Measurements from ENCODE around the gene GATAD2A.
A peak's percentile ranks its signal among the peaks of the same experiment; 100 is the strongest.
"Not testable (repeated sequence)": the region's sequence is repeated elsewhere in the genome, so short reads cannot be mapped to it uniquely, and the experiment has no call there.

GATAD2A gene, protein sequence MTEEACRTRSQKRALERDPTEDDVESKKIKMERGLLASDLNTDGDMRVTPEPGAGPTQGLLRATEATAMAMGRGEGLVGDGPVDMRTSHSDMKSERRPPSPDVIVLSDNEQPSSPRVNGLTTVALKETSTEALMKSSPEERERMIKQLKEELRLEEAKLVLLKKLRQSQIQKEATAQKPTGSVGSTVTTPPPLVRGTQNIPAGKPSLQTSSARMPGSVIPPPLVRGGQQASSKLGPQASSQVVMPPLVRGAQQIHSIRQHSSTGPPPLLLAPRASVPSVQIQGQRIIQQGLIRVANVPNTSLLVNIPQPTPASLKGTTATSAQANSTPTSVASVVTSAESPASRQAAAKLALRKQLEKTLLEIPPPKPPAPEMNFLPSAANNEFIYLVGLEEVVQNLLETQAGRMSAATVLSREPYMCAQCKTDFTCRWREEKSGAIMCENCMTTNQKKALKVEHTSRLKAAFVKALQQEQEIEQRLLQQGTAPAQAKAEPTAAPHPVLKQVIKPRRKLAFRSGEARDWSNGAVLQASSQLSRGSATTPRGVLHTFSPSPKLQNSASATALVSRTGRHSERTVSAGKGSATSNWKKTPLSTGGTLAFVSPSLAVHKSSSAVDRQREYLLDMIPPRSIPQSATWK

DNA sequence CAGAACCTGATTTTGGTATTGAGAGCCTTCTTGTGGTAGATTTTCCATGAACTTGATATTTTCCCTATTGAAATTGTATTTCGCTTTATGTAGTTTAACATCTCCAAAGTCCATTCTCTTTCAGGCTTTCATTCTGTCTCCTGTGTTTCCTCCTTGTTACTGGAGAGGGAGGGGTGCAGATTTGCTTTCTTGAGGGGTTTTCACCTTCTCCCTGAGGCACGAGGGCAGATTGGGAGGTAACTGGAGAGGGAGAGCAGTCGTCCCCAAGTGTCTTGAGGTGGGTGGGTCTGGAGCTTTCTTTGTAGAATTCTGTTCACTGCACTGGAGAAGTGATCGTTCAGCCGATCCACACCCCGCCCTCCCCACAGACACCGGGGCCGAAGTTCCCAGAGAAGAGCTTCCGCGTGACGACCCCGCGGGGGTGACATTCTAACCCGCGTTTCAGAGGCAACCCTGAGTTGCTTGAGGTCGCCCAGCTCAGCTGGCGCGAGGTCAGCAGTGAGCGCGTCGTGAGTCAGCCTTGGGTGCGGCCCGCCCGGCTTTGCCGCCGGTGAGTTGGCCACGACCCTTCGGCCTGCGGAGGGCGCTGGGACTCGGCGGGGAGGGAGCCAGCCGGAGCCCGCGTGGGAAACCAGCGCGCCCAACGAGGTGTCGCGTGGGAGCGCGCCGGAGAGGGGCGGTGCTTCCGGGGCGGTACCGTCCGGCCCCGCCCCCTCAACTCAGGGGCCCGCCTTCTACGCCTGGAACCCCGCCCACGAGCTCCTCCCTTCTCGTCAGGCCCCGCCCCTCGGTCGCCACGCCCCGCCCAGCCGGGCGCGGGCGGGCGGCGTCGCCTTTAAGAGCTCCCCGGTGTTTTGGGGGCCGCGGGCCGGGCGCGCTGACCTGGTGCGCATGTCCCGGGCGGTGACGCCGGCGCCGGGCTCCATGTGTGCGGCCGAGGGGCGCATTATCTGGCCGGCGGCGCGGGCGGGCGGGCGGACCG is at the start of gene GATAD2A:
Gene GATAD2A, plus strand, starts transcription at position 797 of the 982 bp plus-strand sequence. CDS start 59,671 bp downstream, outside the sequence.
- peak; percentile 97 for DNase-seq

DNA sequence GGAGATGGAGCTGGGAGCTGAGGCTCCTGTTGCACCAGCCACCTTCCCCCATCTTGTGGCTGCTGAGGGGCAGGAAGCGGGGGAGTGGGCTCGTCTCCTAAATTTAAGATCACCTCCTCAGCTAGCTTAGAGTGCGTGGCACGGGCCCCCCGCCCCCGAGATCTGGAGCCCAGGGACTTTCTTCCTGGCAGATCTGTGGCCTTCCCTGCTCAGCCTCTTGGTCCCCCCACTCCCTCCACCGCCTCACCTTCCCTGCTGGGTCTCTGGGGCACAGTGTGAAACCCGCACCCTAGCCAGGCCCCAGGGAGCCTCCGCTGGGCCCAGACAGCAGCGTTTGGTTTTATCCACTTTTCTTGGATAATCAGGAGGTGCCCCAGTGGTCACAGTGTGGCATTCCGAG is 49.0 kb upstream of the GATAD2A start:
- no peak for DNase-seq

DNA sequence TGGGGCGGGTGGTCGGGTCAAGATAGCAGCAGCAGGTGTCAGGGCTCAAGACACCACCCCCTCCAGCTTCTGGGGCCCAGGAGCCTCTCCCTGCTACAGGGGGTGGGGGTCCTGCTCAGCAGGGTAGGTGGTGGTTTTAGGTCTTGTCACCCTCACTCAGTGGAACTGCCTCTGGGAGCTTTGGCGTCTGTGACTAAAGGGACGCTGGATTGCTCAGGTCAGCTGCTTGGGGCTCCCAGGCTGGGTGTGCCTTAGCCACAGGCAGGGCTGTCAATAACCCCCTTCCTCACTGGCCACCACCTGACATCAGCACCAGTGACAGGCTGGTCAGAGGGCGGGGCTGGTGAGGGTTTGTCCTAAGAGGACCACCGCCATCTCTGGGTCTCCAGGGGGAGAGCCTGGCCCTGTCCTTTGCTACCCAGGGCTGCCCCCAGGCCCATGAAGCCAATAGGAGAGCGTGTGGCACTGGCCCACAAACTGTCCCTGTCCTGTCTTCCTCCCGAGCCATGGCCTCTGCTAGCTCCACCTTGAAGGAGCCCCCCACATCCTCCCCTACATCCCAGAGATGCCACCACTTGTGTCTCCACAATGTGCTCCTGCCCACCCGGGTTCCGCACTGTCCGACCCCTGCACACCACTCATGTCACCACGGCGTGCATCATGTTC is 48.4 kb upstream of the GATAD2A start:
- no peak for DNase-seq

DNA sequence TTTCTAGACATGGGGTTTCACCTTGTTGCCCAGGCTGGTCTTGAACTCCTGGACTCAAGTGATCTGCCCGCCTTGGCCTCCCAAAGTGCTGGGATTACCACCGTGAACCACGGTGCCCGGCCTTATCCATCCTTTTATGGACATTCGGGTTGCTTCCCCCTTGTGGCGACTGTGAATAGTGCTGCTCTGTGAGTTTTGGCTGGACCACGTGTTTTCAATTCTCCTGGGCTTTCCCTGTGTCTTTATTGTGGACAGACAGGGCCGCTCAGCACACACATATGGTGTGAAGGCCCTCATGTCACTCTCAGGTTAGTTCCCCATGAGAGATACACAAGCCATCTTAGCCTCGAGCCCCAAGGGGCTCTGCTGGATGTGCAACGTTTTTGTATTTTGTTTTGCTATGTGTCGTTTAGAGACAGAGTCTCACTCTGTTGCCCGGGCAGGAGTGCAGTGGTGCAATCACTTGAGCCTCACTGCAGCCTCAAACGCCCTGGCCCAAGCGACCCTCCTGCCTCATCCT is 44.3 kb upstream of the GATAD2A start:
- peak; percentile 94 for DNase-seq

DNA sequence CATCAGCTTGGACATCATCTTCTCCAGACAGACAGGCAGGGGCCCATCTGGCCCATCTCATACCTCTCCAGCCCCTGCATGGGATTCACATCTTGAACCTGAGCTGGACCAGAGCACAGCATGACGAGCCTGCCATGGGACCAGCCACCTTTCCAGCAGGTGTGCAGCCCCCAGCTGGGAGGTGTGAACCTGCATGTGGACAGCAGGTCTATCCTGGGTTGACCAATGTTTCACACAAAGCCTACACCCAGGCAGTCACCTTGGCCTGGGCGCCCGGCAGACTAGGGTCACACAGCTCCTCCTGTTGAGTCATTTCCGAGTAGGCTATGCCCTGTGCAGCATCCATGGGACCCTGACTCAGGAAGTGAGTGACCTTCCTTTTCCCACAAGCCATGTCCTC is 43.4 kb upstream of the GATAD2A start:
- DNase-seq, result no peak

DNA sequence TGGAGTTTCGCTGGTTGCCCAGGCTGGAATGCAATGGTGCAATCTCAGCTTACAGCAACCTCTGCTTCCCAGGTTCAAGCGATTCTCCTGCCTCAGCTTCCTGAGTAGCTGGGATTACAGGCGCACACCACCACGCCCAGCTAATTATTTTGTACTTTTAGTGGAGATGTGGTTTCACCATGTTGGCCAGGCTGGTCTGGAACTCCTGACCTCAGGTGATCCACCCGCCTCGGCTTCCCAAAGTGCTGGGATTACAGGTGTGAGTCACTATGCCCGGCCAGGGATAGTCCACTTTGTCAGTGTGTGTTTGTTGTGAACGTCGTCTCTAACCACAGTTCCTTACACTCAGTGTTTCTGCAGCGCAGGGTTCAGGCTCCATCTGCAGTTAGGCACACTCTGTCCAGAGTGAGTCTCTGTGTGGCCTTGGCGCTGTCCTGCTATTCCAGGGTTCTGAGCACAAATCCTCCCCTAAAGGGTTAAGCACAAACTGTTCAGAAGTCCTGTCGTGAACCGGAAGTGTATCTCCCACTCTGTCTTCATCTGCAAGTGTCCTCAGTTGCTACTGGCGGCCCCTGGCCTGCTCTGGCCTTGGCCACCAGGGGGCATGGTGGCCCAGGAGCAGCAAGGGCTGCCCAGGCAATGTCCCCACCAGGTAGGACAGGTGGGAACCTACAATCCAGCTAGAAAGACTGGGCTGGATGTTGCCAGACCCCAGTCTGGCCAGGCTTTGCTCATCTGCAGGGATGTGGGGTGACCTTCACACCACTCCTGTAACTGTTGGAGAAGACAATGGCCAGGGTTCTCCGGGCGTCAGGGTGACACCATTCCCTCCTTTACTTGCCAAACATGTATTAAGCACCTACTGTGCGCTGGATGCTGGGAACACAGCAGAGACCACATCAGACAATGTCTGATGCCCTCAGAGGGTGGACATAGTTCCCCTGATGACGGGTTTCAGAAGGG is 38.8 kb upstream of the GATAD2A start:
- DNase-seq, result peak; percentile 90

DNA sequence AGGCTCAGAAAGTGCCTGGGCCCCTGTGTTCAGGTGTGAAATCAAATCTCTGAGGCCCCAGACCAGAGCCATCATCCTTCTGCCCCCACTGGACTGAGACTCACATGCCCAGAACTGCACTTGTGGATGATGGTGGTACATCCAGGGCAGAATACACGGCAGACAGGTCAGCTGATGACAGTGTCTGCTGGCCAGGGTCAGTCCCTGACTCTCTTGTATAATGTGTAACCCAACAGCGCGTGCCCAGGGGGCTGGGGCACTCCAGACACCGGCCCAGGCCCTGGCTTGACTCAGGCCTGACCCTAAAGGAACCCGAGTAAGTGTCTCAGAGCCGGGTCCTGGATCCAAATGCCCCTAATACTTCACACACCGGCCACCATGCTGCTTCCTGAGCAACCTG is 37.4 kb upstream of the GATAD2A start:
- no peak for DNase-seq

DNA sequence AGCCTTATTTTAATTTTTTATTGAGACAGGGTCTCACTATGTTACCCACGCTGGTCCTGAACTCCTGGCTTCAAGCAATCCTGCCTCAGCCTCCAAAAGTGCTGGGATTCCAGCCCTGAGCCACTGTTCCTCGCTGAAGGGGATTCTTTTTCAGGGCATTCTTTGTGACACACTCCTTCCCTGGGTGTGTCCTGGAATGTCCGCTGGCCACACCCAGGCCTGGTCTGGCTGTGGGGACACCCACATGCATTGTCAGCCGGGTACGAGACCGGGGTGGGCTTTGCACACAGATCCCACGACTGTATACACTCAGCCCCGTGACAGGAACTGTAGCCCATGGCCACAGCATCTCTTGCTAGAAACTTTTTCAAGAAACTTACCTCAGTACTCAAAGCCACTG is 34.4 kb upstream of the GATAD2A start:
- DNase-seq, result no peak

DNA sequence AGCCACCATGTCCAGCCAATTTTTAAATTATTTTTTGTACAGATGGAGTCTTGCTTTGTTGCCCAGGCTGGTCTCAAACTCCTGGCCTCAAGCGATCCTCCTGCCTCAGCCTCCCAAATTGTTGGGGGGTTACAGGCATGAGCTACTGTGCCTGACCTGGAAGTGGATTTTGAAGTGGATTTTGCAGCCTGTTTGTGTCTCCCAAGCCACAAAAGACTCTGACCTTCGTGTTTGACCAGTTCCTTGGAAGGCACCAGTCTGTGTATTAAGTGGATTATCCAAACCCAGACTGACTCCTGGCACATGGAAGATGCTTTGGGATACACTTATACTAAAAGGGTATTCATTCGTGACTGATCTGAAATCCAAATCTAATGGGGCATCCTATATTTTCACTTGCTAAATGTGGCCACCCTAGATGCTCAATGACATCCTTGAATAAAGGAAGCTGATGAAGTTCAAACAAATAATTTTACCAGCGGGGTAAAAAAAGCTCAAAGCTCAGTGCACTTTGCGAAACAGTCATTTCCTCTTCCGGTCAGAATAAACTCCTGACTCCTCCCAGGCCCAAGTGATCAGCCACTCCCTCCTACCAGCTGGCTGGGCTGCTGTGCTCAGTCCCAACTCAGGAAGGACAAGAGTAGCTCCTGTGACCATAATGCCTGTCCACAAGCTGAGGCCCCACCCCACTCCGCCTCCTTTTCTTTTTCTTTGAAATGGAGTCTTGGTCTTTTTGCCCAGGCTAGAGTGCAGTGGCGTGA is 32.6 kb upstream of the GATAD2A start:
- DNase-seq, result peak; percentile 72

DNA sequence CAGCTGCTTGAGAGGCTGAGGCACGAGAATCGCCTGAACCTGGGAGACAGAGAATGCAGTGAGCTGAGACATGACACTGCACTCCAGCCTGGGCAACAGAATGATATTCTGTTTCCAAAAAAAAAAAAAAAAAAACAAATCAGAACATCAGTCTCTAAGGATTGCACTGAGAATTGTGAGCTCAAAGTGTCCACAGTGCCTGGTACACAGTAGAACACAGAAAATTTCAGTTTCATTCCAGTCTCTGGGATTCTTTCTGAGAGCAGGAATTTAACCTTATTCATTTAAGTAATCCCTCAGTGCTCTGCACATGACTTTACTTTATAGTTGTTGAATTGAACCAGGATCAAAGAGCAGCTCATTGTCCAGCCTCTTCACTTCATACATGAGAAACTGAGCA is 25.9 kb upstream of the GATAD2A start:
- no peak for DNase-seq

DNA sequence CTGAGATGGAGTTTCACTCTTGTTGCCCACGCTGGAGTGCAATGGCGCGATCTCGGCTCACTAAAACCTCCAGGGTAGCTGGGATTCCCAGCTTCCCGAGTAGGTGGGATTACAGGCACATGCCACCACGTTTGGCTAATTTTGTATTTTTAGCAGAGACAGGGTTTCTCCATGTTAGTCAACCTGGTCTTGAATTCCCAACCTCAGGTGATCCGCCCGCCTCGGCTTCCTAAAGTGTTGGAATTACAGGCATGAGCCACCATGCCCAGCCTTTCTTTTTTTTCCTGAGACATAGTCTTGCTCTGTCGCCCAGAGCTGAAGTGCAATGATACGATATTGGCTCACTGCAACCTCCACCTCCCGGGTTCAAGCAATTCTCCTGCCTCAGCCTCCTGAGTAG is 25.2 kb upstream of the GATAD2A start:
- not testable (repeated sequence) for DNase-seq

DNA sequence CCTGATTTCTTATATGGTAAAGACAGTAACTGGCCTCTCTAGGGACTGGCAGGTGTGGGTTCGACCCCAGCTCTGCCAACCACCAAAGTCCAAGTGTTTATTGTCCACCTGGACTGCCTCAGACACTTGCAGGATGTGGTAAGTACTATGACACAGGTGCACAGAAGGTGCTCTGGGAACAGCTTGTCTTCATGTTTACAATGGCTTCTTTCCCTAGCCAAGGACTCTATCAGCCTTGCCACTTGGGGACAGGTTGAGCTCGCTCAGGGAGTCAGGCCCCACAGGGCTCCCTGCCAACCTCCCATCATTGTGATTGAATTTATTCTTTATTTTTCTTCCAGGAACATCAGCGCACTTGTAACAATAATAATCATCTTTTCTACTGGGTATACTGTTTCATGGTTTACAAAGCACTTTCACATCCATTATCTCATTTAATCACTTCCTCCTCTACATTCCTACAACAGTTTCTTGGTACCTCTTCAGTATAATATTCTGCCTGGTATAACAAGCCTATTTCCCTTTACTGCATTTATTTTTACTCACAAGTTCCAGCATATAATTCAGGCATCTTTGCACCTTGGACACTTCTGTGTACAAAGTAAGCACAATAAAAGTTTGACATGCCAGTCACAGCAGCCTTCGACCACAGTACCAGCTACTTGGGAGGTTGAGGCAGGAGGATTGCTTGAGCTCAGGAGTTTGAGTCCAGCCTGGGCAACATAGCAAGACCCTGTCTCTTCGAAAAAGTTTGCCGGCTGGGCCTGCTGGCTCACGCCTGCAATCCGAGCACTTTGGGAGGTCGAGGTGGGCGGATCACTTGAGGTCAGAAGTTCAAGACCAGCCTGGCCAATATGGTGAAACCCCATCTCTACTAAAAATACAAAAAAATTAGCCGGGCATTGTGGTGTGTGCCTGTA is 24.2 kb upstream of the GATAD2A start:
- DNase-seq, result peak; percentile 61

DNA sequence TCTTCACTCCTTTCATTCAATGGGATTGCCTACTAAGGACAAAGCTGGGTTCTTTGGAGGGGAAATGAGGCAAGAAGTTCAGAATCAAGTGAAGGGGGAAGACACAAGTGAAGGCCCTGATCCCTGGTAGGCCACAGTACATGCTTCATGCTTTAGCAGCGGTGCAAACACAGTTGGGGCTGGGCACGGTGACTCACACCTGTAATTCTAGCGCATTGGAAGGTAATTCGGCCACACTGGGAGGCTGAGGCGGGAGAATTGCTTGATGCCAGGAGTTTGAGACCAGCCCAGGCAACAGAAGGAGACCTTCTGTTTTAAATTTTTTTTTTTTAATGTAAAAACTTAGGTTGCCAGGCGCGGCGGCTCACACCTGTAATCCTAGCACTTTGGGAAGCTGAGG is 23.4 kb upstream of the GATAD2A start:
- DNase-seq, result peak; percentile 58

DNA sequence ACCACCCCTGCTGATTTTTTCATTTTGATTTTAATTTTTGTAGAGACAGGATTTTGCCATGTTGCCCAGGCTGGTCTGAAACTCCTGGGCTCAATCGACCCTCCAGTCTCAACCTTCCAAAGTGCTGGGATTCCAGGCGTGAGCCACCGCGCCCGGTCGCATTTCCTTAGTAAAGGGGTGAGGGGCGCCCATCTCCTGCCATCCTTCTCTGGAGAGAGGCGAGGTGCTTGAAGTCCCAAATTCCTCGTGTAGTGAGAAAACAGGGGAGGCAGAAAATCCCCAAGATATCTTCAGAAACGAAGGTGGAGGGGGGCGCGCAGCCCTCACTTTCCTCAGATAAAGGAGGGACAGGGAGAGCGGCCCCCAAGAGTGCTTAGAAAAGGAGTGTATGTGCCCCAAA is 21.0 kb upstream of the GATAD2A start:
- no peak for DNase-seq

DNA sequence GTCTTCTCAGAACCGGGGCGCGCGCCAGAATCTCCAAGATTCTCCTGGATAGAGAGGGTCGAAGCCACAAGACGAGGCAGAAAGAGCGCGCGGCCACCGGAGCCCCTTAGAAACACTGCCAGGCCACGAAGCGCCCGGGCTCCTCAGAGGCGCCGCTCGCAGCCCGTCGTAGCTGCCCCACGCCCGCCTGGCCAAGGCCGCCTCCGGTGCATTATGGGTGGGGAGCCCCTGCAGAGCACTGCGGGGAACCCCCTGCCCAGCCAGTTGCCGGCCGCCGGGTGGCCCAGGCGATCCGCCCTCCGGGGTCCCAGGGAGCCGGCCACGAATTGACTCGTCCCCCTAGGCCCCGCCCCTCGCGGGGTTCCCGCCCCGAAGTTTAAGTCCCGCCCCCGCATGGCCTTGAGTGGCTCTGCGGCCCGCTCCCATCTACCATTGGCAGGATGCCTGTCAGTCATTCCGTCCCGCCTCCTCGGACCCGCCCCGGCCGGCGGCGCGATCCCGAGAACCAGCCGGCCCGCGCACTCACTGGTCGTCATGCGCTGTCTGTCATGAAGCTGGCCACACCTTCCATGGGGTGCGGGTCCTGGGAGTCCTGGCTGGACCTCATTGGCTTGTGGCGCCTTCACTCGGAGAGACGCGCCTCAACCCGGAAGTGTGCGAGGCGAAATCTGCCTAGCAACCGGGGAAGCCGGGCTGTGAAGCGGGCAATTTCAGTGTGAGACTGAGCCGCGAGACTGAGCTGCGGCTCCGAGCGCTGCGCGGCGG is 20.2 kb upstream of the GATAD2A start:
- peak; percentile 100 for DNase-seq

DNA sequence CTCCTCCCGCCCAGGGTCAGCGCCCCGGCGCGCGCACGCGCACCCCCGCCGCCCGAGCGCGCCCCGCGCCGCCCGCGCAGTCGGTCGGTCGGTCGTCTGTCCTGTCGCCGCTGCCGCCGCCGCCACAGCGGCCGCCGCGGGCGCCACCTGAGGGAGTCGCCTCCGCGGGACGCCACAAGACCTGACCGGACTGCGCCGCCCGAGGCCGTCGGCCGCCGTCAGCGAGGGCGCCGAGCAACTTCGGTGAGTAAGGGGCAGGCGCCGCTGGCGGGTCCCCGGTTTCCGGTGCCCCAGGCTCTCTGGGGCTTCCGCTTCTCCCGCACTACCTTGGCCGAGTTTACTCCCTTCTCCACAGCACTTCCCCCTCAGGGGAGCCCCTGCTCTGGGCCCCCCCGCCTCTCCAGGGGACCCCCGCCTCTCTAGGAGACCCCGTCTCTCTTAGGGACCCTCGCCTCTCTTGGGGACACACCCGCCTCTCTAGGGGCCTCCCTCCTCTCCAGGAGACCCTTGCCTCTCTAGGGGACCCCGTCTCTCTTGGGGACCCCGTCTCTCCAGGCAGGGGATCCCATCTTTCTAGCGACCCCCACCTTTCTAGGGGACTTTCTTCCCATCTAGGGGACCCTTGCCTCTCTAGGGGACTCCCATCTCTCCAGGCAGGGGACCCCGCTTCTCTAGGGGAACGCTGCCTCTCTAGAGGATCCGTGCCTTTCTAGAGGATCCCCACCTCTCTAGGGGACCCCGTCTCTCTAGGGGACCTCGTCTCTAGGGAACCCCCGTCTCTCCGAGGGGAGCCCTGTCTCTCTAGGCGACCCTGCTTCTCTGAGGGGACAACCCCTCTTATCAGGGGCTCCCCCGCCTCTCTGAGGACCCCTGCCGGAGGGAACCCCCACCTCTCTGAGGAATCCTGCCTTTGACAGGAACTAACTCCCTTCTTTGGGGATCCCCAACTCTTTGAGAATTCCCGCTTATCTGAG is 19.3 kb upstream of the GATAD2A start:
- peak; percentile 89 for DNase-seq

DNA sequence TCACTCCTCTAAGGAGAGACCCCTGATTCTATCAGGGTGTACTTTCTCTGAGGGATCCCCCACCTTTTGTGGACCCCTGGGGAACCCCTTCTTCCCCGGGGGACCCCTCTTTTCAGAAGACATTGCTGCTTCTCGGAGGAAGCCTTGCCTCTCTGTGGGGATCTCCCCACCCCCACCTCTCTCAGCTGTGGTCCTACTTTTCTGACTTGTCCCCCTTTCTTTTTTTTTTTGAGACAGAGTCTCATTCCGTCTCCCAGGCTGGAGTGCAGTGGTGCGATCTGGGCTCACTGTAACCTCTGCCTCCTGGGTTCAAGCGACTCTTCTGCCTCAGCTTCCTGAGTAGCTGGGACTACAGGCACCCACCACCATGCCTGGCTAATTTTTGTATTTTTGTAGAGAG is 18.4 kb upstream of the GATAD2A start:
- no peak for DNase-seq

All from NCI-H69 (cell line).